Measurements from ENCODE around the gene CACNA1S. TPM values are rescaled to one million over a fixed set of nuclear protein-coding genes. Genes with fewer than 3 reads are reported as not detected.

The CACNA1S gene
- total RNA-seq, 3 donors from 2014 or later: not detected

GRCh38 chr1:200992382-200993048 is 119.7 kb downstream of the CACNA1S start:
- Histone ChIP-seq H3K27me3 (no peaks in the 10 kb centered on the region), H3K36me3 (no peaks in the 10 kb centered on the region), H3K27ac (no peak overlapping the region), H3K4me3 (no peak overlapping the region), H3K9me3 (no peaks in the 10 kb centered on the region), H3K4me1 (no peaks in the 10 kb centered on the region)
- DNase-seq (ENCODE audit: low spot score in 2 of 2): no peak
- TF ChIP-seq POLR2AphosphoS5 (IDR thresholded peaks at IDR 0.05): no peak
- no peak for TF ChIP-seq POLR2A (IDR thresholded peaks at IDR 0.05)
- TF ChIP-seq, protein P1, sequence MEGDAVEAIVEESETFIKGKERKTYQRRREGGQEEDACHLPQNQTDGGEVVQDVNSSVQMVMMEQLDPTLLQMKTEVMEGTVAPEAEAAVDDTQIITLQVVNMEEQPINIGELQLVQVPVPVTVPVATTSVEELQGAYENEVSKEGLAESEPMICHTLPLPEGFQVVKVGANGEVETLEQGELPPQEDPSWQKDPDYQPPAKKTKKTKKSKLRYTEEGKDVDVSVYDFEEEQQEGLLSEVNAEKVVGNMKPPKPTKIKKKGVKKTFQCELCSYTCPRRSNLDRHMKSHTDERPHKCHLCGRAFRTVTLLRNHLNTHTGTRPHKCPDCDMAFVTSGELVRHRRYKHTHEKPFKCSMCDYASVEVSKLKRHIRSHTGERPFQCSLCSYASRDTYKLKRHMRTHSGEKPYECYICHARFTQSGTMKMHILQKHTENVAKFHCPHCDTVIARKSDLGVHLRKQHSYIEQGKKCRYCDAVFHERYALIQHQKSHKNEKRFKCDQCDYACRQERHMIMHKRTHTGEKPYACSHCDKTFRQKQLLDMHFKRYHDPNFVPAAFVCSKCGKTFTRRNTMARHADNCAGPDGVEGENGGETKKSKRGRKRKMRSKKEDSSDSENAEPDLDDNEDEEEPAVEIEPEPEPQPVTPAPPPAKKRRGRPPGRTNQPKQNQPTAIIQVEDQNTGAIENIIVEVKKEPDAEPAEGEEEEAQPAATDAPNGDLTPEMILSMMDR (IDR thresholded peaks at IDR 0.05): no peak
- intact Hi-C loops (cut with DNase I; ENCODE audit: low total_unique reads): no loop called here

DNA sequence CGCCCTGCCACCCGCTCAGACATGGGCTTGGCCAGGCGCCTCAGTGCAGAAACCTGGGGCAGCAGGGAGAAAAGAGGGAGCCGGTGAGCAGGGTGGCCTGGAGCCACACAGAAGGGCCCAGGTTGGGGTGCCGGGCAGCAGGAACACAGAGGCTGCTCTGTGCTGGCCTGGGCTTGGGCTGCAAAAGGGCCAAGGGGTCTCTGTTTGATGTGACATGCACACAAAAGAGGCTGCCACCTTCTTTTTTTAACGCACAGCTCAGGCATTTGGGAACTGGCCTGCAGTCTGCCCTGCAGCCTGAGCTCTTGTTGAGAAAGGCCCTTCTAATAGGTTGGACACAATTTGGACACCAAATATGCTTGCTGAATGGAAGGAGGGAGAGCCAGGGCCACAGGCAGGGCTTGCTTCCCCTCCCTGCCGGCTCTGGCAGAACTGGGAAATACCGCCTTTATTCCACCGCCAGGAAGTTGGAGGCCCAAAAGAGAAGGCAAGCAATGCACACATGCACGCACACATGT is 121.1 kb downstream of the CACNA1S start:
- Histone ChIP-seq H3K27ac (no peak overlapping the region), H3K4me1 (no peaks in the 10 kb centered on the region), H3K27me3 (no peaks in the 10 kb centered on the region), H3K9me3 (no peaks in the 10 kb centered on the region), H3K4me3 (no peak overlapping the region), H3K36me3 (no peaks in the 10 kb centered on the region)
- TF ChIP-seq, protein P1 (IDR thresholded peaks at IDR 0.05): no peak
- TF ChIP-seq POLR2AphosphoS5 (IDR thresholded peaks at IDR 0.05): no peak
- no peak for TF ChIP-seq POLR2A (IDR thresholded peaks at IDR 0.05)
- intact Hi-C loops (cut with DNase I; ENCODE audit: low total_unique reads): no loop called here
- no peak for DNase-seq (ENCODE audit: low spot score in 2 of 2)

DNA sequence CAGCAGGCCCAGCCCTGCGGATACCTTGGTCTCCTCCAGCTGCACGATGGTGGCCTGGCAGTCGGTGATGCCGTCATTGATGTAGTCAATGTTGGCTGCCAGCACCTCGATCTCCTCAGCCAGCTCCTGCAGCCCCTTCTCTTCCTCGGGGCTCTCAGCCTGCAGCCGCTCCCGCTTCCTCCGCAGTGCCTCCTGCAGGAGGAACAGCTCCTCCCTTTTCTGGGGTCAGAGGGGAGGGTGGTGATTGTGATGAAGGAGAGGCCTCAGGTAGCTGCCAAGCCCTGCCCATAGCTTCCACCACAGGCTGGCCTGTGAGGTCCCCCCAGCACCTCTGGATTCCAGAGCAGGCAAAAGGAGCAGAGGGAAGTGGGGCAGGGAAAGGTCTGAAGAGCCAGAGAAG is 122.1 kb downstream of the CACNA1S start:
- intact Hi-C loops (cut with DNase I; ENCODE audit: low total_unique reads): no loop called here
- Histone ChIP-seq H3K4me1 (no peaks in the 10 kb centered on the region), H3K4me3 (no peak overlapping the region), H3K9me3 (no peaks in the 10 kb centered on the region), H3K27ac (no peak overlapping the region), H3K27me3 (no peaks in the 10 kb centered on the region), H3K36me3 (no peaks in the 10 kb centered on the region)
- no peak for DNase-seq (ENCODE audit: low spot score in 2 of 2)
- no peak for TF ChIP-seq POLR2AphosphoS5 (IDR thresholded peaks at IDR 0.05)
- TF ChIP-seq, protein P1 (IDR thresholded peaks at IDR 0.05): no peak
- no peak for TF ChIP-seq POLR2A (IDR thresholded peaks at IDR 0.05)

Other genes starting within 250 kb of the CACNA1S start
- under 1 TPM in 1 of 3 donors, not detected in 2; 0.29 TPM for gene GPR25, start 239.4 kb downstream of the CACNA1S start, total RNA-seq
- gene INAVA, start 217.5 kb downstream of the CACNA1S start, total RNA-seq: 1 to 10 TPM in 2 of 3 donors, not detected in 1; 1.0 to 7.5 TPM
- gene KIF21B, start 88.7 kb downstream of the CACNA1S start, total RNA-seq: 1 to 10 TPM in 2 of 3 donors, under 1 TPM in 1; 0.96 to 2.6 (median 1.3) TPM
- gene ASCL5, start 14.8 kb upstream of the CACNA1S start, total RNA-seq: not detected
- gene TMEM9, start 42.0 kb upstream of the CACNA1S start, total RNA-seq: 100 to 1,000 TPM in 1 of 3 donors, 10 to 100 TPM in 2; 48.3 to 104 (median 99.8) TPM
- 1 to 10 TPM in 1 of 3 donors, under 1 TPM in 2; 0.33 to 1.3 (median 0.59) TPM for gene IGFN1, start 78.4 kb upstream of the CACNA1S start, total RNA-seq
- 10 to 100 TPM in 2 of 3 donors, under 1 TPM in 1; 0.96 to 22.5 (median 12.1) TPM for gene PKP1, start 171.1 kb upstream of the CACNA1S start, total RNA-seq